HL-60 (cell line): ENCODE results near the gene JAKMIP1.

ENCODE experiments used
- GABPA ChIP-seq: IDR thresholded peaks from 2 replicates; pipeline ENCODE4 v1.6.1; 2012; ENCODE audit warnings: low read depth
- POLR2AphosphoS5 ChIP-seq: IDR thresholded peaks from 2 replicates; pipeline ENCODE4 v1.6.1; 2012; ENCODE audit warnings: low read depth
- SPI1 ChIP-seq: IDR thresholded peaks from 2 replicates; pipeline ENCODE4 v1.6.1; 2012; ENCODE audit warnings: low read depth, mild to moderate bottlenecking, borderline replicate concordance
- TF ChIP-seq, protein P1 (sequence below): IDR thresholded peaks from one replicate; pipeline ENCODE4 v1.5.1; 2011; ENCODE audit warnings: low read length, control low read depth, inconsistent platforms; ENCODE audit not compliant: insufficient read depth

DNA sequence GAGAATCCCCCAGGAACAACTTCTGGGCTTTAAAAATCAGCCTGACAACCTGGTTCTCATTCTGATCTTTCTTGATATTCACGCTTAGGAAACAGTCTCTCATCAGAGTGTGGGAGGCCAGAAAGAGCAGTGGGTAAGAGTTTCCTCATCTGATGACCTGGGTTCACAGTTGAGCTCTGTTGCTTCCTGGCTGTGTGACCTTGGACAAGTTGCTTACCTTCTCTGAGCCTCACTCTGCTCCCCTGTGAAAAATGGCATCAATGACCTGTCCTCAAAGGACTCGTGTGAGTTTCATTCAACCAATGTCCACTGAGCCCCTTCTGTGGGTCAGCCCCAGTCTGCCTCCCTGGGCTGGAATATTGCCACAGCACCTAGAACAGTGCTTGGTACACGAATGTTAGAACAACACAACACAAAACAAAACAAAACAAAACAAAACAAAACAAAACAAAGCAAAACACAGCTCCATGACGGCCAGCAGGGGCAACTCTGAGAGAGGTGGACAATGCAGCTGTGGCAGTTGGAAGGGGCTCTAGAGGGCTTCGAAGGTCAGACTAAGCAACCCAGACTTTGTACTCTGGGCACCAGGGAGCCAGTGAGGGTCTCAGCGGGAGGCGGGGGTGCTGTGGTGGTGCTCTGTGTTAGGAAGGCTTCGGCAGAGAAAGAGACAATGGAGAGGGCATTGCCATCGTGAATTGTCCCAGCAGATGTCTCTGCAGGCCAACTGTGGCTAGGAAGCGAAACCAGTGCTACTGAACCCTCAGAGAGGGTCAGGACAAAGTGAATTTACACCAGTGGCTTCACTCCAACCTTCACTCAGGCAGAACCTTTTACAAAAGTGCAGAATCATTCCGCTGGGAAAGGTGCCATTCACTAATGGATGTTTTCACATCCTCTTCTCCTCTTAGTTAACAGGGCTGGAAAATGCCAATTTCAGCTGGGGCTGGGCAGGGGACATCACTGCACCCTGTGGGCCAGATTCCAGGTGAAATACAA lies 167.8 kb downstream of the JAKMIP1 start:
- TF ChIP-seq, protein P1, sequence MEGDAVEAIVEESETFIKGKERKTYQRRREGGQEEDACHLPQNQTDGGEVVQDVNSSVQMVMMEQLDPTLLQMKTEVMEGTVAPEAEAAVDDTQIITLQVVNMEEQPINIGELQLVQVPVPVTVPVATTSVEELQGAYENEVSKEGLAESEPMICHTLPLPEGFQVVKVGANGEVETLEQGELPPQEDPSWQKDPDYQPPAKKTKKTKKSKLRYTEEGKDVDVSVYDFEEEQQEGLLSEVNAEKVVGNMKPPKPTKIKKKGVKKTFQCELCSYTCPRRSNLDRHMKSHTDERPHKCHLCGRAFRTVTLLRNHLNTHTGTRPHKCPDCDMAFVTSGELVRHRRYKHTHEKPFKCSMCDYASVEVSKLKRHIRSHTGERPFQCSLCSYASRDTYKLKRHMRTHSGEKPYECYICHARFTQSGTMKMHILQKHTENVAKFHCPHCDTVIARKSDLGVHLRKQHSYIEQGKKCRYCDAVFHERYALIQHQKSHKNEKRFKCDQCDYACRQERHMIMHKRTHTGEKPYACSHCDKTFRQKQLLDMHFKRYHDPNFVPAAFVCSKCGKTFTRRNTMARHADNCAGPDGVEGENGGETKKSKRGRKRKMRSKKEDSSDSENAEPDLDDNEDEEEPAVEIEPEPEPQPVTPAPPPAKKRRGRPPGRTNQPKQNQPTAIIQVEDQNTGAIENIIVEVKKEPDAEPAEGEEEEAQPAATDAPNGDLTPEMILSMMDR, result no peak
- no peak for TF ChIP-seq SPI1
- TF ChIP-seq POLR2AphosphoS5, result no peak
- TF ChIP-seq GABPA, result no peak
